GM23248 (cell line): ENCODE data around the gene UCK2.

Experiments
- EZH2 ChIP-seq: fragments of 200-600 bp; sonication (generic); IDR thresholded peaks from 2 replicates; pipeline ENCODE4 v1.6.1; 2018; ENCODE audit warnings: antibody characterized with exemption, mild to moderate bottlenecking; ENCODE audit not compliant: insufficient read depth, poor library complexity, severe bottlenecking
- EZH2phosphoT487 ChIP-seq: fragments of 200-600 bp; sonication (generic); IDR thresholded peaks from 2 replicates; pipeline ENCODE4 v1.6.1; 2018; ENCODE audit warnings: antibody characterized with exemption, moderate library complexity, mild to moderate bottlenecking, low read depth; ENCODE audit not compliant: insufficient read depth

- TF ChIP-seq EZH2 (no peak), EZH2phosphoT487 (no peak)
Observed at GRCh38 chr1:165856021-165856420, 28.6 kb downstream of the UCK2 start.
